Cortex of kidney (tissue), 1 donor: ENCODE data around the gene RGS3.

Source experiments
- DNase-seq: peaks from one replicate; lab custom pipeline; 2025; lab: John Stamatoyannopoulos, UW

RGS3 gene

DNA sequence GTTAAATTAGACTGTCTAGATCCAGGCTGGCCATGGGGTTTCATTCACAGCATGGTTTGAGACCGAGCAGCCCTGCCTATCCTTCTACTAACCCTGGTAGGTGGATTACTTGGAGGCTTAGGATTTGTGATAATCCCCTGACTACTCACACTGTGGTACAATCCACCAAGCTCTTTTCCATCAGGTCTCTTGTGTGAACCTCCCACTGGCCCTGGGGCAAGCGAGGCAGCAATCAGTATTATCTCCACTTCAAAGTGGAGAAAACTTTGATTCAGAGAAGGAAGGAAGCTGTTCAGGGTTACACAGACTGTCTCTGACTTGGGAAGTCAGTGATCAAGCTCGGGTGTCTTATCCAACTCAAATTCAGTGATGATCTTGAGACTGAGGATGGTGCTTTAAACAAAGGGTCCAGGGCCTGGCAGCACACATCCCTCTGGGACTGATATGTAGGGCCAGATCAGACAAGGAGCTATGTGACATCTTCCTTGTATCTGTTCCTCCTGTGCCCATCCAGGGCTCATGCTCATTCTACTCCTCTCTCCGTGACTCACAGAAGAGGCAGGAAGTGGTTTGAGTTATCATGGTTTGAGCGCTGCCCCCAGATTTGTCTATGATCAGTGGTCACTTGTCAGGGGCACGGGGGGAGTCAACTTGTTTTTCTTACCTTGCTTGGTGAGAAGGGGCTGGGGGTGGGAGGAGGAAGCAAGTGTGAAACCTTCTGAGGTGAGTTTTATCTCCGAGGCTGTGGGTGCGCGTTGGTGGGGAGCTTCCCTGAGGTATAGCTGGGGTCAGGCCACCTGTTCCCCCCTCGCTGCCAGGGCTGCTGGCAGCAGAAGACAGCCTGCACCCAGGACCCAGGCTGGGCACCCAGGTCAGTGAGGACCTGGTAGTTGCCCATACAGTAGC is 48.6 kb downstream of the RGS3 start:
- no peak for DNase-seq

GRCh38 chr9:113513111-113513510 is 49.6 kb downstream of the RGS3 start:
- DNase-seq = no peak

DNA sequence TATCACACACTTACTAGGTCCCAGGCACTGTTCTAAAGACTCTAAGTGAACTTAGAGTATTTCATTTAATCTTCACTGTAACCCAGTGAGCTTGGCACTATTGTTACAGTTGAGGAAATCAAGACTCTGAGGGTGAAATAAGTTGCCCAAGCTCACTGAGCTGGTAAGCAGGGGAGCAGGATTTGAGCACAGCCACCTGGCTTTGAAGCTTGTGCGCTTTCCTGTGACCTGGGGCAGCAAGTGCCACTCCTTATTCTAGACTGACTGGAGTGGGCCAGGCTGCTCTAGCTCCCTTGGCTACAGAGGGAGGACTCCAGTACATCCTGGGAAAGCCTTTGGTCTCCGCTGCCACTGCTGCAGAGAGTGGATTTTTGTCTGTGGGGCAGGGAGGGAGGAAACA is 50.0 kb downstream of the RGS3 start:
- no peak for DNase-seq

GRCh38 chr9:113514061-113514460 is 50.5 kb downstream of the RGS3 start:
- no peak for DNase-seq

DNA sequence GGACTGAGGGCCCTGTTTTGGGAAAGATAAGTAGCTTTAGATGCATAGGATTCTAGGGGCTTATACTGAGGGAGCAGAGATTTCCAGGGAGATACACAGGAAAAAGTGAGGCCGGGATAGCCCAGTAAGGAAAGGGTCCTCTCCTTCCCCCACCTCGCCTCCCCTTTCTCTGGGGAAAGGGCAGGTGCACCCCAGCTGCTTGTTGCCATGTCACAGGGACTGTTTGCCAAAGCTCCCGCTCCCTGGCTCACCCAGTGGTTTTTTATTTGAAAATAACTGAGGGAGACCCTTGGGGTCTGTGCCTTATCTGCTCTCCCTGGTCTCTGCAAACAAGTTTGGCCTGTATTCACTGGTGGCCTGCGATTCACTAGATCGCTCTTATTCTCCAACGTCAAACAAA is 51.2 kb downstream of the RGS3 start:
- no peak for DNase-seq

GRCh38 chr9:113515862-113516261 is 52.3 kb downstream of the RGS3 start:
- DNase-seq = no peak

GRCh38 chr9:113516840-113517577 is 53.5 kb downstream of the RGS3 start:
- no peak for DNase-seq

GRCh38 chr9:113519426-113520108 is 56.0 kb downstream of the RGS3 start:
- DNase-seq = no peak

GRCh38 chr9:113520109-113520642 is 56.6 kb downstream of the RGS3 start:
- DNase-seq = no peak

- no peak for DNase-seq
Observed at GRCh38 chr9:113521693-113522255, 58.2 kb downstream of the RGS3 start.

- DNase-seq = no peak
Observed at GRCh38 chr9:113522419-113522818, 58.9 kb downstream of the RGS3 start.

GRCh38 chr9:113522858-113523257 is 59.3 kb downstream of the RGS3 start:
- DNase-seq = no peak

DNA sequence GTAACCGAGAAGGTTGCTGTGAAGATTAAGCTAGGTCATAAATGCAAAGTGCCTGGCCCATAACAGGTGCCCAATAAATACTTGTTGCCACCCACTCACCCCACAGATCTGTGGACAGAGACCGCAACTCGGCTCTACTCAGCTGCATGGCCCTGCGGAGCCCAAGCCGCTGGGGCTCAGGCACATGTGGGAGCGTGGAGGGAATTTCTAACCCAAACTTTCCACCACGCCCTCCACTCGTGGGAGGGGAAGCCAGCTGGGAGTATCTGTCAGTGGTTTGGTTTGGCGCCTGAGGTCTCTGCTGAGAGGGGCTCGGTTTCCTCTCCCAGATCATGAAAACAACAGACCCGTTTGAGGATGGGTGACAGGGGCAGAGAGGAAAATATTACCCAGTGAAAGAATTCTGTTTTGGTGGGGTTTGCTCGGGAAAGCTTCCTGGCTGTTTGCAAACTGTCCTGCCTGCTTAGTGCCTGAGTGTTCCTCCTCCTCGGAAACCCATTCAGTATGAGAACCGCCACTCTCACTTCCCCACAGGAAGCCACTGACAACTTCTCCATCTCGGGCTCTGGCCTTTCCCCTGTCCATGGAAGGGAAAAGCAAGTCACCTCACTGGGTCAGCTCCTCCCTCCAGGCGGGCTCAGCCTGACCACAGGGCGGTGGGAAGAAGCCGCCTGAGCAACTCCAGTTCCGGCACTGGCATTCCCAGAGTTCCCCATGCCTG is 60.1 kb downstream of the RGS3 start:
- no peak for DNase-seq

DNA sequence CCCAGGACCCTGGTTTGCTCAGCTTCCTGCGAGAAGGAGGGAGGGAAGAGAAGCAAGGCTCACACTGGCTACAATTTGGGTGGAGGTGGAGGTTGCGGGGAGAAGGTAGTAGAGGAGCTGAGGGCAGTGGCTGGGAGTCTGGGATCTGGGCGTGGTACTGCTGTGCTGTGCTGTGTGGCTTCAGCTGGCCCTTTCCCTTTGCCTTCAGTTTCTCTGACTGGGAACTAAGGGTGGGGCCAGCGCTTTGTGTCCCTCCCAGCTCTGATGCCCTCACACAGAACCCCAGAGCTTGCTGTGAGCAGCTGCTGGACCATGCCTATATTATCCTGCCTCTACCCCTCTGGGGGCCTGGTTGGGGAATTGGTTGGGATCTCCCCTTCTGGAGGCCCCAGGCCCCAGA is 60.9 kb downstream of the RGS3 start:
- no peak for DNase-seq

- DNase-seq = no peak
Observed at GRCh38 chr9:113525205-113525604, 61.7 kb downstream of the RGS3 start.

GRCh38 chr9:113525831-113526230 is 62.3 kb downstream of the RGS3 start:
- no peak for DNase-seq

DNA sequence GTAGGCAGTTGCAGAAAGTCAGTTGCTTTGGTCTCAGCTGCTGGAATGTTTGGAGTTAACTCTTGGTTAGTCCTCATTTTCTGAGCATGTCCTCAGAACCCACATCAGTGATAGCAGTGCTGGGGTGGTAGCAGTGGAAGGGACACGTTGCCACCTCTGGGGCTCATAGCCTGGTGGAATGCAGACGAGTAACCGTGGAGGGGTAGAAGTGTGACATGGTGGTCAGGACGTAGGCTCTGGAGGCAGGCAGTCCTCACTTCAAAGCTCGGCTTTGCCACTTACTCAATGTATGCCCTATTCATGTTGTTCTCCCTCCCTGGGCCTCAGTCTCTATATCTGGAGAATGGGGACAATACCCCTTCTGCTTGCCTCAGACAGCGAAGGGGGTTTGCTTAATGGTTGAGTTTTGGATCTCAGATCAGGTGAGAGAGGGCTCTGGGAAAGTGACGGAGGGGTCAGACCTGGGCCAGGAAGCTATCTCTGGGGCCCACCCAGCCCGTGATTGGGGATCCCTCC is 62.8 kb downstream of the RGS3 start:
- no peak for DNase-seq

DNA sequence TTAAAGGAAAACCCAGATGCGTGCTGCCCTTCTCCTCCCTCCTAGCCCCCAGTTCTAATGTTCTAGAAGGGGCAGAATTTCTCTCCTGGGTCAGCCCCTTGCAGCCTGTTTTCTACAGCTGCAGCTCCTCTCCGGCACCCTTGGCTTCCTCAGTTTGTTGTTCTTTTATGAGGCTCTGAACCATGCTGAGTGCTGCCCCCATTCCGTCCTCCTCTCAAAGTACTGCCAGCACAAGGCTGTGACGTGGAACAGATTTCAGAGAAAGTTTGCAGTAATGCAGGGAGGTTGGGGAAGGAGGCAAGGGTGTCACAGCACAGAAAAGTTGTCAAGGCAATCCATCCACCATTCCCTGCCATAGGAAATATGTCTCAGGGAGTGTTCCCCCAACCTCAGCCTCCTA is 63.3 kb downstream of the RGS3 start:
- no peak for DNase-seq

DNA sequence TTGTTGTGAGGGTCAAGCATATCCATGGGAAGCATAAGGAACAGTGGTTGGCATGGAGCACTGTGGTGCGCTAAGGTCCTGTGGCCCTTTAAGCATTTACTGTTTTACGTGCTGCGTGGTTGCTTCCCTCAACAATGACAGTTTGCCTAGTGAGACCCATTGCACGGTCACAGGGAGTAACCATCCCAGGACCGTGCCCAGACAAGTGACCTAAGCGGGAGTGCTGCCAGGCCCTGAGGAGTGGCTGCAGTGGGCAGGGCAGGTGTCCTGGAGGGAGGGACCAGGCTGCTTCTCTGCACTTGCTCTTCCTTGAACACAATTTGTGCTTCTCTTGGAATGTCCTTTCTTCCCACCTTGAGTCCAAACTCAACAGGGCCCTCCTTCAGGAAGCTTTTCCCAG is 64.6 kb downstream of the RGS3 start:
- no peak for DNase-seq

DNA sequence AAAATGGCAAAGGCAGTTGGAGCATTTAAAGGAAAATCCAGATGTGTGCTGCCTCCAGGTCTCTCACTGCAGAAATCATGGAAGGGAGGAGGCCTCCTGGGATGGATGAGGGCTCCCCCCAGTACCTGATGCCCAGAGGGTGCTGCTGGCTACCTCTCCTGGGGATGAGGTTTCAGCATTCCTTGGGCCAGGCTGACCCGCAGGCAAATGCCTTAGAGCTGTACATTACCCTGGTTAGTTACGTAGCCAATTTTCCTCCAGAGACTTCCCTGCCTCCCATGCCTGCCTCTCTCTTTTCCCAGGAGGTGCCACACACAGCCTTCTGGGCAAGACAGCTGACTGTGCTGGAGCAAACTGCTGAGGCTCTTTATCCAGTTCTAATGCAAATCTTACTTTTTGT is 65.3 kb downstream of the RGS3 start:
- no peak for DNase-seq

DNA sequence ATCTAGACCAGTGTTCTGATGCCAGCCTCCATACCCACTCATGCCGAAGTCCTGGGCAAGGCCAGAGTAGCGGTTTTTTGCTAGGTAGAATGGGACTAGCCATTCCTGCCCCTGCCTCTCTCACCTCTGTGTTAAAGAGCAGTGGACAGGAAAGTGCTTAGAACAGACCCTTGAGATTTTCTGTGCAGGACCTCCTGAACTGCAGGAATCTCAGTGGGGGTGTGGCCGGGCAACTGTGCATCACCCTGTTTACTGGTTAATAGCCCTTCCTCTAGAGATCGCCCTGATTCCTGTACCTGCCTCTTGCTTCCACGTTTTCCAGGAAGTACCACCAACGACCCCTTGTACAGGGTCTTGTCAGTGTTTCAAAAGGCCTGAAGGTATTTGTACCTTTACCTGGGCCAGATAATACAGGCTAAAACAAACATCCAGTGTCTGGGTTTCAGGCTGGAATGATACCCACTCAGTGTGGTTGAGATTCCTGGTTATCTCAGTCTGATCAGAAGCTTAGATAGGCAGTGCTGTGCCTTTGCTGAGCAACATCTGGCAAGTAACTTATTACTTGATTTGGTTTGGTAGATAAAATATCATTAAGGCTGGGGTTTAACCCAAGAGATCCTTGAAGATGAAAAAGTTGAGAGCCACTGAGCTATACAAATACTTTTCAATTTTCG is 65.9 kb downstream of the RGS3 start:
- no peak for DNase-seq
